Measurements from ENCODE around the gene VSTM4.

GRCh38 chr10:48996329-48996728 is 119.0 kb downstream of the VSTM4 start:
- TF ChIP-seq CTCF (IDR thresholded peaks at IDR 0.05) (no peak), POLR2A (IDR thresholded peaks at IDR 0.05) (no peak), POLR2AphosphoS5 (IDR thresholded peaks at IDR 0.05) (no peak)
